Esophagus squamous epithelium (tissue), 4 donors: ENCODE data around the gene RUNX1.

Experiments used
- POLR2A ChIP-seq, 4 donors: fragments of 450-650 bp; IDR thresholded peaks; one replicate each; pipeline ENCODE4 v1.6.1; 2017; ENCODE audit warnings: antibody characterized with exemption in 4 of 4, mild to moderate bottlenecking in 4 of 4, moderate library complexity in 3 of 4
- TF ChIP-seq, protein P1 (sequence below), 6 experiments: fragments of 450-650 bp in 4 of 6; fragments of 200-600 bp in 2 of 6; sonication (generic) in 2 of 6; IDR thresholded peaks; one replicate each; pipeline ENCODE4 v1.5.1; 2016 to 2019; ENCODE audit warnings: antibody characterized with exemption in 6 of 6, mild to moderate bottlenecking in 4 of 6, moderate library complexity in 4 of 6

DNA sequence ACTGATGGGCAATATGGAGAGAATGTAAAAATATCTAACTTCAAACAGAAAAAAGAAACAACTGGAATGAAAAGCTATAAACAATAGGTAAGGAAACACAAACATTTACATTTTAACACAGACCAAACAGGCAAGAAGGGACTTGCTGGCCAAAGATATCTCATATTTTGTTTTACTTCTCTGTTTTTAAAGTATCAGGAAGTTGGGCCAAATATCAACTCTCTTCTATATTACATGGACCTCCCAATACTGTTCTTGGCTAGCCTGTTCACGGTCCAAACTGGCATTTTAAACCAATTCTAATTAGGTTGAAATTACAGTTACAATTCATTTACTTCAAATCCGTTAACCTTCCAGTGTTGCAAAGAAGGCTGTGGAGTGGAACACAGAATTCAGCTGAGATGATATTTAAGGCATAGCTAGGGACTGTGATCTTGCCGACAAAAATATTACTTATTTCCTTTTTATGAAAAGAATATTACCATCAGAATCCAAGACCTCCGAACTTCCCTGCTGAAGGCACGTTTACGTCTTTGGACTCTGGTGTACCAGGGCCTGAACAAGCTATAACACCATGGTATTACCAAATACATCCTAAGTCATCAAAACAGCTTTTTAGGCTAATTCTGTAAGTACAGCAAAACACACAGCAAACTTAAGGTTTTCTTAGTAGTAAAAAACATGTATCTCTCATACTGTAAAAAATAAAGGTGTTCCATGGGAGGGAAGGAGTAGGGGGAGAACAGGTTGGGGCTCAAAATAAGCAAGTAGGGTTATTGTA is 165.4 kb downstream of the RUNX1 start:
- TF ChIP-seq, protein P1, sequence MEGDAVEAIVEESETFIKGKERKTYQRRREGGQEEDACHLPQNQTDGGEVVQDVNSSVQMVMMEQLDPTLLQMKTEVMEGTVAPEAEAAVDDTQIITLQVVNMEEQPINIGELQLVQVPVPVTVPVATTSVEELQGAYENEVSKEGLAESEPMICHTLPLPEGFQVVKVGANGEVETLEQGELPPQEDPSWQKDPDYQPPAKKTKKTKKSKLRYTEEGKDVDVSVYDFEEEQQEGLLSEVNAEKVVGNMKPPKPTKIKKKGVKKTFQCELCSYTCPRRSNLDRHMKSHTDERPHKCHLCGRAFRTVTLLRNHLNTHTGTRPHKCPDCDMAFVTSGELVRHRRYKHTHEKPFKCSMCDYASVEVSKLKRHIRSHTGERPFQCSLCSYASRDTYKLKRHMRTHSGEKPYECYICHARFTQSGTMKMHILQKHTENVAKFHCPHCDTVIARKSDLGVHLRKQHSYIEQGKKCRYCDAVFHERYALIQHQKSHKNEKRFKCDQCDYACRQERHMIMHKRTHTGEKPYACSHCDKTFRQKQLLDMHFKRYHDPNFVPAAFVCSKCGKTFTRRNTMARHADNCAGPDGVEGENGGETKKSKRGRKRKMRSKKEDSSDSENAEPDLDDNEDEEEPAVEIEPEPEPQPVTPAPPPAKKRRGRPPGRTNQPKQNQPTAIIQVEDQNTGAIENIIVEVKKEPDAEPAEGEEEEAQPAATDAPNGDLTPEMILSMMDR (IDR thresholded peaks at IDR 0.05): no peak
- no peak for TF ChIP-seq POLR2A (IDR thresholded peaks at IDR 0.05)
